Posterior cingulate gyrus (tissue), 11 donors: Measurements from ENCODE around the gene ZNF500.
"Not testable (repeated sequence)": the region's sequence is repeated elsewhere in the genome, so short reads cannot be mapped to it uniquely, and the experiment has no call there.

Experiments used
- DNase-seq, 10 donors: peaks; one replicate each; pipeline versions ENCODE4 v3.0.0 to v3.0.0-alpha.2; 2020 to 2021; ENCODE audit warnings: mixed read lengths in 3 of 10
- intact Hi-C: fragments of 100-400 bp; cut with DNase I; formaldehyde crosslinking; loops from one replicate; pipeline ENCODE4 v1.15.1; 2023

ZNF500 gene

DNA sequence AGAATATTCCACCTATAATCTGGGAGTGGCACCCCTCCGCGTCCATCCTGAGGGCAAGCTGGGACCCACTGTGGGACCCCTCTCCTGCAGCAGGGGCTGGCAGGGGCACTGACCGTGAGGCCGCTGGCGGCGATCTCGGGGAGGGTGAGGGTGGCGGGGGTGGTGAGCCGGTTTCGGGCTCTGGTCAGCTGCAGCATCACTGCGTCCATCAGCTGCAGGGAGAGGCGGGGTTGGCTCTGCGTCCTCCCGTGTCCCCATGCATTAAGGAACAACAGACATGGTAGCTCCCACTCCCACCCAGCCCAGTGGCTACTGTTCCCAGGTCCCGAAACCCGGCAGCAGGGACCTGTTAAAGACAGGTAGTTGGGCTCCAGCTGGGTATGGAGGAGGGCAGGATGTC lies 31.5 kb upstream of the ZNF500 start:
- peak in 2 of 10 donors; percentile 67 to 79 for DNase-seq
- intact Hi-C loops: no loop called here

DNA sequence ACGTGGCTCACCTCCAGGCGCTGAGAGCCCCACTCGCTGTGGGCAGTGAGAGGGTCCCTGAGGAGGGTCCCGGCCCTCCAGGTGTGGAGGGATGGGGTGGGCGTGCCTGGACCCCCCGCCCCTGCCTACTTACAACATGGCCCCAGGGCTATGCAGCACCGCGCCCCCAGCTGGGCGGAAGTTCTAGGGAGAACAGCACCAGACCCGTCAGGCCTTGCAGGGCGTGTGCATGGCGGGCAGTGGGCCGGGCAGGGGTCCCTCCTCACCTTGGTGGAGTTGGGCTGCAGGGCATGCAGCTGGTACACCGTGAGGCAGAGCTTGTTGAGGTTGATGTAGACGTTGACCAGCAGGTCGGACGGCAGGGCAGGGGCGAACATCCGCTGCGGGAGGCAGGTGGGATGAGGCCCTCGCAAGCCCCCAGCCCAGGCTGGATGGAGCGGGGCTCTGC lies 30.9 kb upstream of the ZNF500 start:
- intact Hi-C loops: no loop called here
- DNase-seq: peak in 2 of 10 donors; percentile 57 to 83

DNA sequence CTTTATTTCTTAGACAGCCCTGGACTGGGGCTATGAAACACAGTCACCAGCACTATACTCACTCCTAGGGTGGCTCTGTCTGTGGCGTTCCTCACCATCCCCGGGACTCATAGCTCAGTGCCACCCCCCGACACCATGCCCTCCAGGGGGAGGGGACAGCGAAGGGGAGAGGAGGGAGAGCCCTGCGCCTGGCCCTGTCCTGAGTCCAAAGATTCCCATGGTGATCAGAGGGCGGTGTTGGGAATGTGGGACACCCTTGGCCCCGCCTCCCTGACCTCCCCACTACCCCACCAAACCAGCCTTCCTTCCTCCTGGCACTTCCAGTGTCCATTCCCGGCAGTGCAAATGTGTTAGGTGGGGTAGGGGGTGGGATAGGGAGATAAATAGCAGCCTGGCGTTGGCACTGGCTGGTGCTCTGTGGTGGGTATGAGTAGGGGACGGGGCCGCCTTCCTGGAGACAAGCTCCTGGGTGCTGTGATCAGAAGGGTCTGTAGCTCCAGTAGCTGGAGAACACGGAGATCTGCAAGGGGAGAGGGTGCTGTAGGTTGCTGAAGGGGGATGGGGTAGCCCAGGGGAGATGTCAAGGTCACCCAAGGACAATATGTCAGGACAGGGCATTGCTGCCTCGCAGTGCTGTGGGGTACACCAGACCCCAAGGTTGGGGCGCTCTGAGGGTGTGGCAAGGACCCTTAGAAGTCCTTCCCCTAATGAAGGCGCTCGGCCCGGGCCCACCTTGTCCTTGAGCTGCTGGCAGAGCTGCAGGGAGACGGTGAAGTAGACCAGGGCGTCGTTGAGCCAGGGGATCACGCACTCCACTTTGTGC lies 30.2 kb upstream of the ZNF500 start:
- DNase-seq: peak in 1 of 10 donors; percentile 67

DNA sequence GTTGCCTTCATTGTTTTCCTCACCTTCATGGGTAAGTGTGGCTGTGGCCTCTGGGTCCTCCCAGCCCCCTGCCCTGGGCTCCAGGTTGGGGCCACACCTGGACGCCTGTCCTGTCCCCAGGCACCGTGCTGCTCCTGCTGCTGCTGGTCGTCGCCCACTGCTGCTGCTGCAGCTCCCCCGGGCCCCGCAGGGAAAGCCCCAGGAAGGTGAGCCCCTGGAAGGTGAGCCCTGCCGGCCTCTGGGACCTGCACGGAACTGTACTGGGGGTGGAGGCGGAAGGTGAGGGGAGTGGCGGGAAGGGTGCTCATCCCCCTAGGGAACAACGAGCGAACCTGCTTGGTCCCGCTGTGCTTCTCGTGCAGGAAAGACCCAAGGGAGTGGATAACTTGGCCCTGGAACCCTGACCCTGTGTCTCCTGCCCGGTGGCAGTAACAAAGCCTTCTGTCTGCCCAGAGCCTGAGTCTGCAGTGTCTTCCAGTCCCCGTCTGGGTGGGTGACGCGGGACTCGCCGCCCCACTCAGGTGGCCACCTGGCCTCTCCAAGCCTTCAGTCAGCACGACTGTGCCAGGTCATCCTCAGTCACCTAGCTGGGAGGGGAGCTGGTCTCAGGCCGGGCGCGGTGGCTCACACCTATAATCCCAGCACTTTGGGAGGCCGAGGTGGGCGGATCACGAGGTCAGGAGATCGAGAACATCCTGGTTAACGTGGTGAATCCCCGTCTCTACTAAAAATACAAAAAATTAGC lies 29.0 kb upstream of the ZNF500 start:
- intact Hi-C loops: no loop called here
- peak in 1 of 10 donors; percentile 25 for DNase-seq

More for the DNA sequence above, 30.2 kb upstream of the ZNF500 start:
- intact Hi-C loops: no loop called here

DNA sequence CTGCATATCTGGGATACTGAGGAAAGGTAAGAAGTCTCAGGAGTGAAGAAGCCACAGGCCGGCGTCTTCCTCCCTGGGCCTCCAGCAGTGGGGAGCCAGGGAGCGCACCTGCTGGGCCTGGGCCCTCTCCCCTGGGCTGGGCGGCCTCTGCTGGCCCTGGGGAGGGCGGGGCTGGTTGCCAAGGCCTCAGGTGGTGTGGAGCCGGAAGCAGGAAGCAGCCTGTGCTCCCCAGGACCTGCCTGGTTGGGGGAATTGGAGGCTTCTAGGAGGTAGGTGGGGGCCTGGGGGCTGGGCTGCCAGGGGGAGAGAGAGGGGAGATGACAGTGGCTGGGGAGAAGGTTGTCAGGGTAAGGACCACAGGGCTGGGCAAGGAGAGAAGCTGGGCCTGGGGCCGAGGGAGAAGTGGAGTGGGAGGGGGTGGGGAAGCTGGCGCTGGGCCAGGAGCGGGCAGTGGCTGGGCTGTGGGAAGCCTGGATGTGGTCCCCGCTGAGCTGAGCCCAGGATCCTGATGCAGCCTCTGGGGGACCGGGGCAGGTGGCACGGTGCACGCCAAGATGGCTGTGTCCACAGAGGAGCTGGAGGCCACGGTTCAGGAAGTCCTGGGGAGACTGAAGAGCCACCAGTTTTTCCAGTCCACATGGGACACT lies 28.3 kb upstream of the ZNF500 start, which contains the start of gene SMIM22:
TSS of gene SMIM22 (plus strand) at position 189 of the 647 bp plus-strand sequence. CDS start at position 555, 366 bp downstream.
- peak in 1 of 10 donors; percentile 87 for DNase-seq
- intact Hi-C loops: no loop called here

DNA sequence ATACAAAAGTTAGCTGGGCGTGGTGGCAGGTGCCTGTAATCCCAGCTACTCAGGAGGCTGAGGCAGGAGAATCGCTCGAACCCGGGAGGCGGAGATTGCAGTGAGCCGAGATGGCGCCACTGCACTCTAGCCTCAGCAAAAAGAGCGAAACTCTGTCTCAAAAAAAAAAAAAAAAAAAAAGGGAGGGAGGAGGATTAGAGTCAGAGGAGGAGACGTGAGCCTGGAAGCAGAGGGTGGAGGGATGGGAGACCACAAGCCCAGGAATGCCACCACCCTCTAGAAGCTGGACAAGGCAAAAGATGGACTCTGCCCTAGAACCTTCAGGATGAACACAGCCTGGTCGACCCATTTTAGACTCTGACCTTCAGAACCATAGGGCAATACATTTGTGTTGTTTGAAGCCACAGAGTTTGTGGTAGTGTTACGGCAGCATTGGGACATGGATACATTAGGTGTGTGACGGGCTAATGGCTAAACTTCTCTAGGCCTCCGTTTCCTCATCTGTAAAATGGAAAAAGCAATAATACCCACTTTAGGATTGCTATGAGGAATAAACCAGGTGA lies 26.1 kb upstream of the ZNF500 start:
- no peak for DNase-seq
- intact Hi-C loops: no loop called here

DNA sequence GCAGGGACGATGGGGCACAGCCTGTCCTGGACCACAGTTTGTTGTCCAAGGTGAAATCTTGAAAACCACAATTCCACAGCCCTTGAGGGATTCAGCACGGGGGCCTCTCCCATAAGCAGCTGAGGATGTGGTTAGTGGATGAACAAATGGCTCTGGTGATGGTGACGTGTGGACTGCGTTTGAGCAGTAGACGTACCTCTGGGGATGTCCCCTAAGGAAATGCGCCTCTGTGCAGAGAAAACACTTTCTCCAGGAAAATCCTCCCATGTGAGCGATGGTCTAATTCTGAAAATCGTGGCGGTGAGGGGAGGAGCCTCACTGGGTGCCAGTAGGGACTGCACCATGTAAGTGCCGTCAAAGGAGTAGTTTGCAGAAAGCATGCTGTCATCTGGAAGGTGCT lies 23.9 kb upstream of the ZNF500 start:
- intact Hi-C loops: no loop called here
- no peak for DNase-seq

DNA sequence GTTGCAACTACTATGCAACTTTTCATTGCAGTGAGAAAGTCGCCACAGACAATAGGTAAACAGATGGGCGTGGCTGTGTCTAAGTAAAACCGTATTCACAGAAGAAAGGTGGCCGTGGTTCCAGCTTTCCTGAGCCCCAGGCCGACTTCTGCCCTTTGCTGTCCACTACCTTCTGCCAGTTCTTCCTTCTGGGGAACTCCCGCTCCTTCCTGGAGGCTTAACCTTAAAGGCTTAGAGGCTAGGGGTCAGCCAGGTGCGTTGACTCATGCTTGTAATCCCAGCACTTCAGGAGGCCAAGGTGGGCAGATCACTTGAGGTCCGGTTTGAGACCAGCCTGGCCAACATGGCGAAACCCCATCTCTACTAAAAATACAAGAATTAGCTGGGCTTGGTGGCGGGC lies 23.3 kb upstream of the ZNF500 start:
- intact Hi-C loops: no loop called here

DNA sequence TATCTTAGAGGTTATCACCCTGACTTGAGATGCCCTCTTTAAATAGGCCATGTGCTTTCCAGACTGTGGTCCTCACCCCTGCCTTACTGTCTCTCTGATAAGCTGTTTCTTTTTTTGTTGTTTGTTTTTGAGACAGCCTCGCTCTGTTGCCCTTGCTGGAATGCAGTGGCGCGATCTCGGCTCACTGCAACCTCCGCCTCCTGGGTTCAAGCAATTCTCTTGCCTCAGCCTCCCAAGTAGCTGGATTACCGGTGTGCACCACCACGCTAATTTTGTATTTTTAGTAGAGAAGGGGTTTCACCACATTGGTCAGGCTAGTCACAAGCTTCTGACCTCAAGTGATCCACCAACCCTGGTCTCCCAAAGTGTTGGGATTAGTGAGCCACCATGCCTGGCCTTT lies 21.9 kb upstream of the ZNF500 start:
- DNase-seq: no peak
- intact Hi-C loops: no loop called here

More for the DNA sequence above, 23.3 kb upstream of the ZNF500 start:
- DNase-seq: no peak

DNA sequence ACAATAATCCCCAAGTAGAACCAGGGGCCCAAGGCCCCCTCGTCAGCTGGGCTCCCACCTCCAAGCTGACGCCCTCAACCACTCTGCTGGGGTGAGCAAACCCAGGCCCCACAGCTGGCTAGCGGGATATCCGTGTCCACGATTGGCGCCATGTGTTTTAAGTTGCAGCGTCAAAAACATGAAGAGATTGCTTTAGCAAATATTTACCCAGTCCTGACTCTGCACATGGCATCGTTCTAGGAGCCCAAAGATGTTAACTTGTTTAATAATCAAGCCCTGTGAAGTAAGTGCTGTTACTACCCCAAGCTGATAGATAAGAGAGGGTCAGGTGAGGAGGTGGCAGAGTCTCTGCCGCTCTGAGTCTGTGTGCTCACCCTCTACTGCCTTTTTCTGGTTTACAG lies 21.5 kb upstream of the ZNF500 start:
- no peak for DNase-seq
- intact Hi-C loops: no loop called here

DNA sequence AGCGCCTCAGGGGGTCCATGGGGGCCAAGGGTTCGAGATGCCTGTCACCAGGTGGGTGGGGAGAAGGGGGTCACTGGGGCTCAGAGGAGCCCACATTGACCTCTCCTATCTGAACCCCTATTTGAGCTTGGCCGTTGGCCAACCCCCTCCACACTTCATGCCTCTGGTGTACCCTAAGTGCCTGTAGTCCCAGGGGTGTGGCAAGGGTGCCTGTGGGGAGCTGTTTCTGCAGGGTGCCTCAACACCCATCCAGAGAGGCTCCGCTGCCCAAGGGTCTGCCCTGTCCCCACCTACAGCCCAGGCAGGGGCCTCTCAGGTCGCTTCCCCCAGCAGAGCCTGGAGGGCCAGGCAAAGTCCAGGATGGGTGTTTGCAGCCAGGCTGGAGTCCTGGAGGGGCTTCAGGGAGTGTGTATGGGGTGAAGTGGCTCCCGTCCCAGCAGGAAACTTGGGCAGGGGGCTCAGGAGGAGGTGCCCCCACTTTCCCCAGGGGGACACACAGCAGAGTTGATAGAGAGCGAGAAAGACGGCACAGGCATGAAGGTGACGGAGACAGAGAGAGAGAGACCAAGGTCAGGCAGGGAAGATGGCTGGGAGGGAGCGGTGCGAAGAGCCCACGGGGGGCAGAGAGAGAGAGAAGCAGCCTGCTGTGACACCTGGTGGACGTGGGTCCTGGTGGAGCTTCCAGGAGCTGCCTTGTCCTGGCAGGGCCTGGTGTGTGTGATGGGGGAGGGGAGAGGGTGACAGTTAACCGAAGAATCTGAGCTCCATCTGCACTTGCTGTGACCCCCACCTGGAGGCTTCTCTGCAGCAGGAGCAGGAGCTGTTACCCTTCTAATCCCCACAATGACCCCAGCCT lies 20.9 kb upstream of the ZNF500 start, which contains the start of gene SEPTIN12:
TSS of gene SEPTIN12 (minus strand) at position 719 of the 856 bp plus-strand sequence. CDS start at position 19, 700 bp downstream.
- intact Hi-C loops: no loop called here
- DNase-seq: peak in 1 of 10 donors; percentile 53

DNA sequence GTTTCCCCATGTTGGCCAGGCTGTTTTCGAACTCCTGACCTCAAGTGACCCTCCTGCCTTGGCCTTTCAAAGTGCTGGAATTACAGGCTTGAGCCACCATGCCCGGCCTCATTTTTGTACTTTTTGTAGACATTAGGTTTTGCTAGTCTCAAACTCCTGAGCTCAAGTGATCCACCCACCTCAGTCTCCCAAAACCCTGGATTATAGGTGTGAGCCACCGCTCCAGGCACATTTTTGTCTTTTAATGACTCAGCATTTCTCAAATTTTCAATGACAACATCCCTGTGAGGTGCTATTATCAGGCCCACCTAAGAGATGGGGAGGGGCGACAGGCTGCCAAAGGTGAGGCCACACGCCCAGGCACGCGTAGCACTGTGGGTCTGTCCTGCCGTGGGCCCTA lies 20.1 kb upstream of the ZNF500 start:
- intact Hi-C loops: no loop called here
- DNase-seq: no peak

DNA sequence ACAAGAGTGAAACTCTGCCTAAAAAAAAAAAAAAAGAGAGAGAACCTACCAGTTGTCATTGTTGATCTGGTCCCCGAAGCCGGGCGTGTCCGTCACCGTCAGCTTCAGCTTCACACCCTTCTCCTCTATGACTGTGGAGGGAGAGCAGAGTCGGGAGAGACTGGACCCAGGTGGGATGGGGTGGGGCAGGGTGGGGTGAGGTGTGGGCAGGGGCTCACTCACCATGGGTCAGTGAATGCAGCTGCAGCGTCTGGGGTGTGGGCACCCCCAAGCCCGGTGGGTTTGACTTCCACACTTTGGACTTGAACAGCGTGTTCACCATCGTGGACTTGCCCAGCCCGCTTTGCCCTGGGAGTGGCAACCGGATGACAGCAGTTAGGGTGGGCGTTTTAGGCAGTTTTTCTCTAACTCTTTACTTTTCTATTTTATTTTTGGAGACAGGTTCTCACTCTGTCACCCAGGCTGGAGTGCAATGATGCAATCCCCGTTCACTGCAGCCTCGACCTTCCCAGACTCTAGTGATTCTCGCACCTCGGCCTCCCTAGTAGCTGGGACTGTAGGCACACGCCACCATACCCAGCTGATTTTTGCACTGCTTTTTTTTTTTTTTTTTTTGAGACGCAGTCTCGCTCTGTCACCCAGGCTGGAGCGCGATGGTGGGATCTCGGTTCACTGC lies 18.9 kb upstream of the ZNF500 start:
- peak in 1 of 10 donors; percentile 36 for DNase-seq
- intact Hi-C loops: no loop called here

DNA sequence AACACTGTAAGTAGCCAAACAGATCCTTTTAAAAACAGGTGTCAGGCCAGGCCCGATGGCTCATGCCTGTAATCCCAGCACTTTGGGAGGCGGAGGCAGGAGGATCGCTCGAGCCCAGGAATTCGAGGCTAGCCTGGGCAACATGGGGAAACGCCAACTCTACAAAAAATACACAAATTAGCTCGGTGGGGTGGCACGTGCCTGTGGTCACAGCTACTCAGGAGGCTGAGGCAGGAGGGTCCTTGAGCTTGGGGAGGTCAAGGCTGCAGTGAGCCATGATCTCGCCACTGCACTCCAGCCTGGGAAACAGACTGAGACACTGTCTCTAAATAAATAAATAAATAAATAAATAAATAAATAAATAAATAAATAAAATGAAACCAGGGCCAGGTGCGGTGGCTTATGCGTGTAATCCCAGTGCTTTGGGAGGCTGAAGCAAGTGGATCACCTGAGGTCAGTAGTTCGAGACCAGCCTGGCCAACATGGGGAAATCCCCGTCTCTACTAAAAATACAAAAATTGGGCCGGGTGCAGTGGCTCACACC lies 17.6 kb upstream of the ZNF500 start:
- DNase-seq: peak in 1 of 10 donors; percentile 60
- intact Hi-C loops: not testable (repeated sequence)

DNA sequence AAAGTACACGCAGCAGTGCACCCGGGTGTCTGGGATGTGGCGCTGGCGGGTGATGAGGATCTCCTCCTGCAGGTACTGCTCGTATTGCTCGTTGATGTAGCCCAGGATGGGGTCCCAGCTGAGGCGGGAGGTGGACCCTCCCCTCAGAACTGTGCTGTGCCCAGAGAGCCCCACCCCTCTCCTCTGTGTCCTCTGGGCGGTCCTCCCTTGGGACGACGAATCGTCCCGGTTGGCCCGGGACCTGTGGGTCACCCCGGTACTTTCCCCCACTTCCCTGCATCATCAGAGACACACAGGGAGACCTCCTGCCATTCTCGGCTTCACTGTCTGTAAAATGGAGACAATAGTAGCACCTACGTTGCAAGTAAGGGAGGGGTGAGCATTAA lies 17.0 kb upstream of the ZNF500 start:
- DNase-seq: peak in 1 of 10 donors; percentile 59
- intact Hi-C loops: no loop called here

DNA sequence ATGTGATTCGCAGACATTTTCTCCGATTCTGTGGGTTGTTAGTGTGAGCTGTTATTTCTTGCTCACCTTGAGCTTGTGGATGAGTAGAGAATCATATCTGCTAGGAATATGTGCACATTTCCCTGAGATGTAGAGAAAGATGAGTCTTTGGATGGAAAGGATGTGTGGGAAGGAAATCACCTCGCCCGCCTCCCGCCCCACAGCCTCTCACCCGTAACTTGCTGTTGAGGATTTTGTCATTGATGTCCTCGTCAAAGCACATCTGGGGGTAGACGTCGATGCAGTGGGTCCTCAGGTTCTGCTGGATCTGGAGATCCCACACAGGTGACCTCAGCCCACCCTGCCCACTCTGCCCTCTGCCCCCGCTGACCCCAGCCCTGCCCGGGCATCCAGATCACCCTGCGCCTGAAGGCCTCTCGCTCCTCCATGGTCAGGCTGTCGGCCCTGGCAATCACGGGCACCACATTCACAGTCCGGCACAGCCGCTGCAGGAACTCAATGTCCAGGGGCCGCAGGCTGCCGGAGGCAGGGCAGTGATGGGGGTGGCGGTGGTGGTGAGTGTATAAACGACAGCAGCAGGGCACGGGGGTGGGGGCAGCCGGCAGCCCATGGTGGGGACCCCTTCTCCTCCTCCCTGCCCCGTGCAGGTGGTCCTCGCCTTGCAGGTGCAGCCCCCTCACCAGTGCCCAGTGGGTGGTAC lies 16.4 kb upstream of the ZNF500 start:
- intact Hi-C loops: no loop called here
- DNase-seq: peak in 1 of 10 donors; percentile 80

DNA sequence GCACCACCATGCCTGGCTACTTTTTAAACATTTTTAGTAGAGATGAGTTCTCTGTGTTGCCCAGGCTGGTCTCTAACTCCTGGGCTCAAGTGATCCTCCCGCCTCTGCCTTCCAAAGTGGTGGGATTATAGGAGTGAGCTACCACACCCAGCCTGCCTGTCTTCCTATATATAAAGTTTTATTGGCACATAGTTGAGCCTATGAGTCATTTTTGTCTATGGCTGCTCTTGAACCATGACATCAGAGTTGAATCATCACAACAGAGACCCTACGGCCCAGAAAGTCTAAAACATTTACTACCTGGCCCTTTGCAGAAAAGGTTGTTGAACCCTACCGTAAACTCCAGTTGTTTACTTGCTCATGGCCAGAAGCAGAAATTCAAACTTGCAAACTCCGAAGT lies 13.3 kb upstream of the ZNF500 start:
- DNase-seq: no peak
- intact Hi-C loops: no loop called here

DNA sequence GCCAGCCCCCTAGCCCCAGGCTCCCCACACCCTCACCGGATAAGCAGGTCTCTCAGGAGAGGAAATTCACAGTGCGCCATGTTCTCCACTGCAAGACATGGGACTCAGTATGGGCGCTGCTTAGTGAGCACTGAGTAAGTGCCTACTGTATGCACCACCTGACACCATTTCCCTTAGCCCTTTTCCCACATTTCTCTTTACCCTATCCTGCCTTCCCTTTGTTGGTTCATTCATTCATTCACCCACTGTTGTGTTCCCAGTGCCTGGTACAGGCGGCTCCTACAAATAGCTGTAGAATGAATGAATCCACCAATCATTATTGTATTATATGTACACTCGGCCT lies 11.1 kb upstream of the ZNF500 start:
- DNase-seq: no peak
- intact Hi-C loops: no loop called here
